GM21619 (cell line): Measurements from ENCODE around the gene TNFSF15.

ENCODE experiments used
- ATAC-seq: cut with Tn5 transposase; IDR thresholded peaks from one replicate; pipeline ENCODE4 v1.9.1; 2021; ENCODE audit not compliant: unreplicated experiment

Gene TNFSF15

DNA sequence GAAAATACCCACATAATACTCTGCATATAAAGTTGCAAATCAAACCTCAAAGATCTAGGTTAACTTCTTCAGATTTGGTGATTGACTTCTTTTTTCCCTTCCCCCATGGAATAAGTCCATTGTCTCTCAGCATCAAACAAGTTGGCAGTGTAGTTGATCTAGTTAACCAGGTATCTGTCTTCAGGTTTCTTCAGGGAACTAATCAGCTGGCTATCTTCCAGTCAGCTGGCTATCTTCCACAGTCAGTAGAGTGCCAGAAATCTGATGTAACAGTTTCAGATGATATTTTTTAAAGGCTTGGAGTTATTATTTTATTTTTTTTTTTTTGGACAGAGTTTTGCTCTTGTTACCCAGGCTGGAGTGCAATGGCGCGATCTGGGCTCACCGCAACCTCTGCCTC, 16.8 kb downstream of the TNFSF15 start:
- no peak for ATAC-seq

DNA sequence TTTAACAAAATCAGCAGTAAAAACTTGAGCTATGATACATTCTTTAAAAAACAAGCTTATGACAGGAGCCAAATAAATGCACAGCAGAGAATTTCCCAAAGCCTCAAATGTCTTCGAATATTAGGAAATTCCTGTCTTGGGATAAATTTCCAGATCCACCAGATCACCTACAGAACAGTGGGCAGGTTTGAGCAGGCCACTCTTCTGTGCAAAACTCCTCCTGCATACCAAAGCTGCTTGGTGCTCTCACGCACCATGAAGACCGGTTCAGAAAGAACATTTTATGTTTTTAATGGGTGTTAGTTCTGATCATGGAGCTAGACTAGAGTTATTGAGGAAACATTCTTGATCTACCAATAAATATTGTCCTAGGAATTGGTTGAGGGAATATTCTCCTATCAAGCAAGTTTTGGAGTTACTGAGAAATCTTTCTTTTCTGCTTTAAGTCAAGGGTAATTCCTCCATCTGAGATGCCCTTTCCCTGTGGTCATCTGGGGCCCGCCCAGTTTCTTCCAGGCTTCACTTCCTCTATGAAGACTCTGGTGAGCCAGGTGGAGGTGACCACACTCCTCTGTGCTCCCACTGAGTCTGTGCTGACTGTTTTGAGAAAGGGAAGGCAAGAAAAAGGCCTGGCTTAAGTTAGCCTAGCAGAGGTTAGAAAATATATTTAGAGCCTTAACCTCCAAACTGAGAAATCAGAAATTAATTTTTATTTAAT, 17.9 kb downstream of the TNFSF15 start:
- no peak for ATAC-seq

DNA sequence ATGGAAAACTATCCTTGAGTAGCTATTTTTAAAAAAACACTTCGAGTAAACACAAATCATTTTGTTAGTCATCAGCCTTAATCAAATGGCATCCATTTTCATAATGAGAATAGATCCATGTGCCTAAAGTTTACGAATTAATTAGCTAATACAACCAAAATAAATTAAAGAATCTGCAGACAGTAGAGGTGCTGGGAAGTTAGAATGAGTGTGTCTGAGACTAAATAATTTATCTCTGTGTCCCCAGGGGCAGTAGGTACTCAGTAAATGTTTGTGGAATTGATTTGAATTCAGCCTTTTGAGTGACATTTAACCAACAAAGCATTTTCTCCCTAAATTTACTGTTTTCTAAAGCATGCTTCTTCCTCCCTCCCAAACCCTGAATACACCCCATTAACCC, 18.6 kb downstream of the TNFSF15 start:
- no peak for ATAC-seq

DNA sequence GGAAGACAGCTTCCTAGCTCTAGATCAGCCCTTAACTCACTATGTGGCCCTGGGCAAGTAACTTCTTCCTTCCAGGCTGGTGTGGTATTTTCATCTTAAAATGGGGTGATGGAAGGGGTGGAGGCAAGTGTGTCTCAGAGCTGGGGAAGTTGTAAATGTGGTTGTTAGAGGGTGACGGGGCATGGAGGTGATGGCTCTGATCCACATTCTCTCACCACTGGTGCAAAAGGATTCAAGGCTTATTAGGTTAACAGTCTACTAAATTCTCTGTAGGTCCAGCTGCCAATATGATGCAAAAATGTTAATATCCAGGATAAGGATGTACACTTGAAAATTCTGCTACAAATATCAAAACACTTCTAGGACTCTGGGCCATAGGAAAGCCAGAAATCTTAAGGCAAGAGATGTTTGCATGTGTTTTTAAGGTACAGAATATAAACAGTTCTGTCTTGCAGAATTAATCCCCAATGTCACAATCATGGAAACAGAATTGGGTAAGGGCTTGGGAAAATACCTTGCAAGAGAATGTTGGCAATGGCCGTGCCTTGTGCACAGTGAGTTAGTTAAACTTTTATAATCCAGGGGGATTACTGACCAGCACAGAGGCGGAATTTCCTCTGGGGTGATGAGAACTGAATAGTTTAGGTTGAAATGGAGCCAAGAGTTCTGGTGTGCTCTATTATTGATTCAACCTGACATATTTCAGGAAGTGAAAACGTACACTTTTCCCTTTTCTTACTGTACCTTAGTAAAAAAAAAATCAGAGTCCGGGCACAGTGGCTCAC, 19.8 kb downstream of the TNFSF15 start:
- ATAC-seq: no peak

DNA sequence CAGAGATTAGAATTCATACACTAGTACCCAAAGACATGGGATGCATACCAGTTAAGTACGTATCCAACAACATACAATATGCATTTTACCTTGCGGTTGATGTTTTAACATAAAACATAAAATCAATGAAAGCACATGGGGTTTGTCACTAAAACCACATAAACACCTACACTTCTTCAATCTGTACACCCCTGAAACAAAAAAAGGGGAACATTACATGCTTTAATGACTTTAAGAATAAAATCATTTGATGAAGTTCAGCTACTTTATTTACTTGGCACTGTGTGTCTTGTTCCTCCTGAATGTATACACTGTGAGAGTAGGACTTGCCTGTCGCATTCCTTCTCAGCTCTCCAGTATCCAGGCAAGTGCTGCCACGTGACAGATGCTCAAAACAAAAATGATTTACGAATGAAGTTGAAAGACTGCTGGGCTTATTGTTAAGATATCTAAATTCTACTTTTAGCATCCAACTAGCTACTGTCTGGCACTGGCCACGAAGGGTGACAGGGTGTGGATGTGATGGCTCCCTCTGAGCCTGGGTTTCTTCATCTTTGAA, 21.0 kb downstream of the TNFSF15 start:
- no peak for ATAC-seq

DNA sequence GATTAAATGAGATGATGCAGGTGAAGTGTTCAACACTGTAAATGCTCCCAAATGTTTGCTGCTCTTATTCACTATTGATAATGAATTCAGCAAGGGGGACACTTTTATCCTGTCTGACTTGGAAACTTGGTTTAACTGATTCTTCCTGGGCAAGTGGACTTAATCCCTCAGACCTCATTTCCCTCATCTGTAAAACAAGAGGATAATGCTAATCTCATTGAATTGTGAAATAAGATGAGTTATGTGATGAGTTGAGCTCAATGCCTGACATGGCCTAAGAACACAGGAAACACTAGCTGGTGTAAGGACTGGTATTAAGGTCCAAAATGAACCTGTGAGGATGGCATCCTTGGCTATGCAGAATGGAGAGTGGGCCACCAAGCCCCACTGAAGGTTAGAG, 23.3 kb downstream of the TNFSF15 start:
- ATAC-seq: no peak

DNA sequence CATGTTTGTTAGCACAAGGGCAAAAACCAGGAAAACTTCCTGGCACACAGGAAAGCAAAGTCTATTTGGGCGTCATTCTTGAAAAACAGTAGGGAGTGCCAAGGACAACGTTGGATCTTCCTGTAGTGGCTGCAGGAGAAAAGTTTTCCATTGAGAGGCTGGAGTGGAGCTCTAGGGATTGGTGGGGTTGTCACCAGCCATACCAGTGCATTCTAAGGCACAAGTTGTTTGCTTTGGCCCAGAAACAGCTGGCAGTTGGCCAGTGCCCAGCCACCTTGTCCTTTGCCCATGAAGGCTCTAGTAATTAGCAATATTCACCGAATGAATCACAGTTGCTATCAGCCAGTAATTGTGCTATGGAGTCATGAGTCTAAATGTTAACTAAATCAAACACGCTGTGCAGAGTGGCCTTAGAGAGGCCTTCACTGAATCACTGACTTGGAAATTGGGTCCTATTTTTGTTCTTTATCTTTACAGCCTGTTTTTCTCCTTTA, 26.4 kb downstream of the TNFSF15 start:
- no peak for ATAC-seq

DNA sequence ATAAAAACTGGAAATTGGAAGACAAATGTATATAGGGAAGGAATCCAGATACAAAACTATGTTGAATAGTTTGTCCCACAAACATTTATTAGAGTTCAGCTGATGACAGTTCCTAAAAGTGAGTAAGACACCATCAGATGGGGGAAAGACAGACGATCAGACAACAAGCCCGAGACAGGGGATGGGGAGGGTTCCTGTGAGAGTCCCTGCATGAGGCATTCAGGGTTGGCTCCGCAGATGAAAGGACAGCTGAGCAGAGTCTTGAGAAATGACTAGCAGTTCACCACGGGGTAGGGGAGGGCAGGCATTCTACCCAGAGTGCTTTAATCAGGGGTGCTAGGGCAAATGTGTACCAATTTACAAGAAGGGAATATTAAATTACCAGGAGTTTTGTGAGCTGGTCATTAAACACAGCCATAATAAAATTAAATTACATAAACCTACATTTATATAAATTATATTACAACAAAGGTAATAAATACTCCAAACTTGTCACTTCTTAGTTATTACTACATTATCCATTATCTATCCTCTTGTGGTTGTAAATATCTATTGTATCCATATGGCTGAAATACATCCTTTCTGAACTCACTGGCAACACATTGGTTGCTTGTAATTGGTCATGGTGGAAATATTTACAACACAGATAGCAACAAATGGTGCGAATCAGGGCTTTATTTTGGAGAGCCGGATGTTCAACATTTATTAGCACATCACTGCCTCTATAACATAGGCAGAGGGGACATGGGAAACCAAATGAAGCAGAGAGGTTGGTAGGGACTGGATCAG, 27.8 kb downstream of the TNFSF15 start:
- no peak for ATAC-seq

DNA sequence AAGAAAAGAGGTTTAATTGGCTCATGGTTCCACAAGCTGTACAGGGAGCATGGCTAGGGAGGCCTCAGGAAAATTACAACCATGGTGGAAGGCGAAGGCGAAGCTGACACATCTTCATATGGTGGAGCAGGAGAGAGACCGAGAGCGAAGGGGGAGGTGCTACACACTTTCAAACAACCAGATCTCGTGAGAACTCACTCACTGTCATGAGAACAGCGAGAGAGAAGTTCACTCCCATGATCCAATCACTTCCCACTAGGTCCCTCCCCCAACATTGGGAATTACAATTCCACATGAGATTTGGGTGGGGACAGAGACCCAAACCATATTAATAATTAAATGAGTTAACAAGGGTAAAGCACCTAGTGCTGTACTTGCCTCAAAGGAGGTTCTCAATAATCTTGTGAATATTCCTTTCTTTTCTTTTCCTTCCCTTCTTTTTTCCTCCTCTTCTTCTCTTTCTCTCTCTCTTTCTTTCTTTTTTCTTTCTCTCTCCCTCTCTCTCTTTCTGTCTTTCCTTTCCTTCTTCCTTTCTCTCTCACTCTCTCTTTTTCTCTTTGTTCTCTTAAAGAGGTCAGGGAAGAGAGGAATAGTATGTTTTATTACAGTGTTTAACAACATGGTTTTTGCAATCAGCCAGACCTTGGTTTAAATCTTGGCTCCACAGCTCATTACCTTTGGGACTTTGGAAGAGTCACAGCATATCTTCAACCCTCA, 29.0 kb downstream of the TNFSF15 start:
- ATAC-seq: no peak

DNA sequence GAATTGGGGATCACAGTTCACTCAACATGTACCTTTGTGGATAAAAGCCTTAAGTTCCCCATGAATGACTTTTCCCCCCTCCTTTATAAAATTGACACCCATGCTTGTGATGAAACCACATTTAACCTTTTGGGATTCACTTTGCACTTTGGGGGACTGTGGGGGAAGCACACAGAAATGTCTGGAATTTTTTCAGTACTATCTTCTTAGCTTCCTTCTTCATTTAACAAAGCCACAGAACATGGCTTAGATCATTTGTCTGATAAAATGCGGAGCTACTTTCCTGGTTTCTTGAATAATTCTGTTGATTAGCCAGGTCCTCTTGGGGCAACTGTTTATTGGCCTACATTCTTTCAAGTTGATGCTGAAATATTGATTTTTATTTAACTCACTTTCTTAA, 29.9 kb downstream of the TNFSF15 start:
- ATAC-seq: no peak

DNA sequence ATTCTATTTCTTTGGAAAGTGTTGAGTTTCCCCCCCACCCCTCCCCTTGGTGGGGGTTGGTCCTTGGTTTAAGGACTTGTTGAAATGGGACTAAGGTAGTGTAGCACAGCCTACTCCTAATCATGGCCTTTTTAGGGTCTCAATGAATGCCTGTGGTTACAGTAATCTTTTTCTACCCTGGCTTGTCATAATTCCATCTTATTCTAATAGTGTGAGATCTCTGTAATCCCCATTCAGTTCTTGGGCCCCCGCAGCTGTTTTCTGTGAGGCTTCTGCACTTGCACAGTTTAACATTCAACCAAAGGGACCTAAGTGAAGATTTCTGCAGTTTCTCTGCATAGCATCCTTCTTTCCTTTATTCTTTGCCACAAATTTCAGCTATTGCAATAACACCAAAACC, 30.7 kb downstream of the TNFSF15 start:
- ATAC-seq: no peak

DNA sequence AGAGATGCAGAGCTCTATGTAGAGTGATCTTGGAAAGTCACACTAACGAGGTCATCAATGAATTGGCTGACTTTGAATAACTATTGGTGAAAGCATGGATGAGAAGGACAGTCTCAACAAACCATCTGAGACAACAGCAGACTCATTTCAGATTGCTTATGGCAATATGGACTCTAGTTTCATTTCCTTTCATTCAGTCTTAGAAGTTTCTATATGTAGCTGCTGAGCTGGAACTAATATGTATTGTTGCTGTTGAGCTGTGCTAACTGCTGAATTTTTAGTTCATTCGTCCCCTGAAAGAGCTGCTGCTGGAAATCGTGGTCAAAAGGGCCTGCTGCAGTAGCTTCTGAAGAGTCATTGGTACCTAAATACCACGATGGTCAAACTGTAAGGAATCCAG, 31.3 kb downstream of the TNFSF15 start:
- ATAC-seq: no peak

DNA sequence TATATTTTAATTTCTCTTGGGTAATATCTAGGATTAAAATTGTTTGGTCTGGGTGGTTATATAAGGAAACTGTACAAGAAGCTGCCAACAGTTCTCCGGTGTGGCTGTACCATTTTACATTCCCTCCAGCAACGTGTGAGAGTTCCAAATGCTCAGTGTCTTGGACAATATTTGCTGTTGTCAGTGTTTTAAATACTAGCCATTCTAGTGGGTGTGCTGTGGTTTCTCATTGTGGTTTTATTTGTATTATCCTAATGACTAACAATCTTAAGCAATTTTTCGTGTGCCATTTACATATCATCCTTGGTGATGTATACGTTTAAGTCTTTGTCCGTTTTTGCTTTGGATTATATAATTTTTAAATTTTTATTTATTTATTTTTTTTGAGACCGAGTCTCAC, 34.0 kb downstream of the TNFSF15 start:
- no peak for ATAC-seq

DNA sequence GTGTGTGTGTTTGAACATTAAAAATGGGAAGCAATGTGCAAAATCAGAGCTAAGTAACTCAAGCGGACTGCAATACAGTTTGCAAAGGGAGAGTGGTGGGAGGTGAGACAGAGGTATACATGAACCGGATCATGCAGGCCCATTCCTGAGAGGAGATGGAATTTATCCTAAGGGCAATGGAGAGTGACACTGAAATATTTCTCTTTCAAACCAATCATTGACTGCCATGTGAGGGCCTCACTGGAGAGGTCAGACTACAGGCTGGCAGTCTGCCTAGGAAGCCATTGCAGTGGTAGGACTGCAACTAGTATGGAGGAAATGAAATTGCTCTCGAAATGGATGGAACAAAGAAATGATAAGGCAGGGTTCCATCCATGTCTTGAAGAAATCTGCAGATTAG, 34.8 kb downstream of the TNFSF15 start:
- ATAC-seq: no peak

DNA sequence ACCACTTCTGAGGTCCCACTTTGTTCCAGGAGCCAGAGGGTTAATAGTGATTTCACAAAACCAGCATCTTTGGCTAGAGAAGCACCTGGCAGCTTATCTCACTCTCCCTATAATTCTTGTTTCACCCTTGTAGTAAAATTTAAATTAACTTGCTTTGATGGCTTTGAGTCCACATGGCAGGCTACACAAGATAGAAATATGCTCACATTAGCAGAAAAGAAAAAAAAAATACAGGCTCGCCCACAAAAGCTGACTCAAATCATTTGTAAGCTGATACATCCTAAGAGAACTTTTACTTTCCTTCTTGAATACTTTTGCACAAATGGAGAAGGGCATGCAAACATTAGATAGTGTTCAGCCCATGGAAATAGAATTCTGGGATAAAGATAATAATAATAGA, 36.2 kb downstream of the TNFSF15 start:
- ATAC-seq: no peak

DNA sequence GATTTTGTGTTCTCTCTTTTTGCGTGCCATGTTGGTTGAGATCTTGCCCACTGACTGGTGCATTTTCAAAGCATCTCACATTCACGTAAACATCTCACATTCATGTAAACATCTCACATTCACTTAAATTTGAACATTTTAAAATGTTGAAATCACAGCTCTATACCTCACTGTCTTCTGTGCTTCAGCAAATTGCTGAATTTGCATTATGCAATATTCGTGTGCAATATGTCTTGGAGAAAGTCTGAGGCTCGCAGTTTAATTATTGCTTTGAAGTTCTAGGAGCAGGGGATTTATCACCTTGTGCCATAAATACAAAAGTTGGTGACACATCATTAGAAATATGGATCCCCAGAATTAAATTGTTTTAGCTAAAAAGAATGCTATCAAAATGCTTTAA, 42.6 kb downstream of the TNFSF15 start:
- ATAC-seq: no peak

DNA sequence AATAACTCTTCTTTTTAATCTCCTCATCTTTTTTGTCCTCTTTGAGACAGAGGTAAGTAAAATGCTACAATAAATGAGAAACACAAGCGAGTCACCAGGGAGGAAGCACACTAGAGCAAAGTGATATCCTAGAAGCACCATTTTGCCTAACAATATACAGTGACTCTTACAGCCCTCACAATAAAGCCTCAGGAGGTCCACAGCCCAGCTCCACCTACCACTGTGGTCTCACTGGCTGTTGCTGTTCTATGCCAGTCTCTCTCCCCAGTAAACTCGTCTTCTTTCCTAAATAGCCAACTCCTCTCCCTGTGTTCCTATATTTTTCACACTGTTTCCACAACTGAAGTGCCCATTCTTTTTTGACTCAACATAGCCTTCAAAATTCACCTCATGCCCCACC, 44.3 kb downstream of the TNFSF15 start:
- no peak for ATAC-seq

DNA sequence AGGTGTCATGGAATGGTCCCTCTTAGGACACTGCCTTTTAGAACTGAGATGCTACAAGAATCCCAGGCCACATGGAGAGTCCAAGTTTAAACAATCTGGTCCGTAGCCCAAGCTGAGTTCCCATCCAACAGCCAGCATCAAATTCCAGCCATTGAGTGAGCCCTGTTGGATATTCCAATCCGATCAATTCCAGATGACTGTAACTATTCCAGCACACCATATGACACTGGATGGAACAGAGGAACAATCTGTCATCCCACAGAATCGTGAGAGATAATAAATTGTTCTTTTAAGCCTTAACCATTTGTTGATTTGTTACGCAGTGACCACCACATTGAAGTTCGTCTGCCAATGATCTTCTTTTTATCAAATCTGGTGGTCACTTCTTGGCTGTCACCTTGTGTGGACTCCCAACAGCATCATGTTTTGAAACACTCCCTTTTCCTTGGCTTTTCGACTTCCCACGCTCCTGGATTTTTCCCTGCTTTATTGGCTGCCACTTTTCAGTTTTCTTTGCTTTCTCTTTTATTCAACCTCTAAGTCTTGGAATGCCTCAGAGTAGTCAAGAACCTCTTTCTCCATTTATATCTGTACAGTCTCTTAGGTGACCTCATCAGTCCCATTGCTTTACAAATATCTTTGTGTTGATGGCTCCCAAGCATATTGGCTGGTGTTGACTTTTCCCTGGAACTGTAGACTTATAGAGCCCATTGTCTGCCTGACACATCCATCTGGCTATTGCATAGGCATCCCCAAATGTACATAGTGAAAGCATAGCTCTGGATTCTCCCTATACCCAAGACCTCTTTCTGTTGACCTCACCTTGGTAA, 46.1 kb downstream of the TNFSF15 start:
- no peak for ATAC-seq

DNA sequence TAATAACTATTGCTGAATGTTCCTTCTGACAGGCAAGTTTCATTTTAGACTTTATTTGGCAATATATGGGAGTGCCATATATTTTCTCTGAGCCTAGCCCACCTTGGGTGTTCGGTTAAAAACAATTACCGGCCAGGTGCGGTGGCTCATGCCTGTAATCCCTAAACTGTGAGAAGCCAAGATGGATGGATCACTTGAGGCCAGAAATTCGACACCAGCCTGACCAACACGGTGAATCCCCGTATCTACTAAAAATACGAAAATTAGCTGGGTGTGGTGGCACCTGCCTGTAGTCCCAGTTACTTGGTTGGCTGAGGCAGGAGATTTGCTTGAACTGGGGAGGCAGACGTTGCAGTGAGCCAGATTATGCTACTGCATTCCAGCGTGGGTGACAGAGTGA, 47.9 kb downstream of the TNFSF15 start:
- ATAC-seq: no peak

DNA sequence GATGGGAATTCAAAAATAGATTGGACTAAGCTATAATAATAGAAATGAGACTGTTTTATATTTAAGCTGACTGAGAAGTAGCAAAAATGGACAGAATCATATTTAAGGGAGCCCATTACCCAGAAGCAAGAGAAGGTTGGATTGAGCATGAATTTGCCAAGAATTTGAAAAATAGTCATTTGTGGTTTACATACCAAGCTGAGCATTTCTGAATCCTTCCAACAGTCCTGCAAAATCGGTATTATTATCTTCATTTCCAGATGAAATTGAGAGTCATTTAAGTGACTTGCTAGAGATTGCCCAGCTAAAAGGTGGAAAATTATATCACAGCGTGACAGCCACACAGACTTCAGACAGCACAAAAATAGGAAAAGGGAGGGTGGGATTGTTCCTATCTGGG, 48.4 kb downstream of the TNFSF15 start:
- no peak for ATAC-seq
